WTC11 (cell line): Measurements from ENCODE around the gene ARHGAP42. TPM values are rescaled to one million over a fixed set of nuclear protein-coding genes. Genes with fewer than 3 reads are reported as not detected.

Experiments
- ATAC-seq: fragments of 200-7000 bp; cut with Tn5 transposase; 2 replicates; pipeline ENCODE4 v1.10.0; 2021; ENCODE audit warnings: mild to moderate bottlenecking, moderate library complexity
- CTCF ChIA-PET: fragments of 300-600 bp; sonication (Branson Sonifier 250); formaldehyde crosslinking; loops from one replicate; lab custom pipeline; 2021; ENCODE audit warnings: antibody characterized with exemption; lab: Charles Lee
- POLR2A ChIA-PET: fragments of 350-600 bp; sonication (Branson Sonifier 250); formaldehyde crosslinking; loops from one replicate; lab custom pipeline; 2021; ENCODE audit warnings: antibody characterized with exemption; lab: Charles Lee
- DNase-seq: peaks from one replicate; pipeline ENCODE4 v3.0.0; 2021; ENCODE audit warnings: low spot score
- H3K27ac Mint-ChIP-seq: 2 replicates; pipeline ENCODE4 v1.8.0; 2021; ENCODE audit warnings: mixed read lengths
- H3K27me3 Mint-ChIP-seq: 2 replicates; pipeline ENCODE4 v1.8.0; 2021; ENCODE audit warnings: low read depth, mild to moderate bottlenecking, moderate library complexity, mixed read lengths
- H3K36me3 Mint-ChIP-seq: 2 replicates; pipeline ENCODE4 v1.8.0; 2021; ENCODE audit warnings: mixed read lengths
- H3K4me1 Mint-ChIP-seq: 2 replicates; pipeline ENCODE4 v1.8.0; 2022; ENCODE audit warnings: mixed read lengths
- H3K4me3 Mint-ChIP-seq: 2 replicates; pipeline ENCODE4 v1.8.0; 2021; ENCODE audit warnings: mild to moderate bottlenecking, moderate library complexity, mixed read lengths
- H3K9me3 Mint-ChIP-seq: 2 replicates; pipeline ENCODE4 v1.8.0; 2021; ENCODE audit warnings: mixed read lengths
- AFF4 ChIP-seq: sonication (generic); formaldehyde crosslinking; IDR thresholded peaks from 2 replicates; pipeline ENCODE4 v1.8.1; 2023; ENCODE audit warnings: mild to moderate bottlenecking, missing genetic modification reagents, borderline replicate concordance
- ETV6 ChIP-seq: sonication (generic); formaldehyde crosslinking; IDR thresholded peaks from 2 replicates; pipeline ENCODE4 v1.8.1; 2022; ENCODE audit warnings: mild to moderate bottlenecking, missing genetic modification reagents
- GABPB1 ChIP-seq: sonication (generic); formaldehyde crosslinking; IDR thresholded peaks from 2 replicates; pipeline ENCODE4 v1.8.1; 2023; ENCODE audit warnings: mild to moderate bottlenecking, missing genetic modification reagents
- HMGA2 ChIP-seq: fragments of 250-450 bp; sonication (Bioruptor Pico); IDR thresholded peaks from 2 replicates; pipeline ENCODE4 v1.4.0; 2021; ENCODE audit warnings: mild to moderate bottlenecking, moderate library complexity
- HMGXB4 ChIP-seq: sonication (generic); formaldehyde crosslinking; IDR thresholded peaks from 2 replicates; pipeline ENCODE4 v1.8.1; 2023; ENCODE audit warnings: mild to moderate bottlenecking, moderate library complexity, missing genetic modification reagents
- NR2C2 ChIP-seq: sonication (generic); formaldehyde crosslinking; IDR thresholded peaks from 2 replicates; pipeline ENCODE4 v1.8.0; 2022; ENCODE audit warnings: mild to moderate bottlenecking, missing genetic modification reagents
- RORB ChIP-seq: fragments of 250-450 bp; sonication (Bioruptor Pico); IDR thresholded peaks from 2 replicates; pipeline ENCODE4 v1.9.0; 2021; ENCODE audit warnings: mild to moderate bottlenecking
- SMAD4 ChIP-seq: sonication (generic); formaldehyde crosslinking; IDR thresholded peaks from 2 replicates; pipeline ENCODE4 v1.8.0; 2022; ENCODE audit warnings: mild to moderate bottlenecking, missing genetic modification reagents
- USF2 ChIP-seq: sonication (generic); formaldehyde crosslinking; IDR thresholded peaks from 2 replicates; pipeline ENCODE4 v1.8.1; 2023; ENCODE audit warnings: mild to moderate bottlenecking, missing genetic modification reagents, moderate library complexity
- ZNF281 ChIP-seq: sonication (generic); formaldehyde crosslinking; IDR thresholded peaks from 2 replicates; pipeline ENCODE4 v1.8.0; 2023; ENCODE audit warnings: mild to moderate bottlenecking, missing genetic modification reagents
- ZNF423 ChIP-seq: fragments of 250-450 bp; sonication (Bioruptor Pico); IDR thresholded peaks from 2 replicates; pipeline ENCODE4 v2.1.2; 2022; ENCODE audit warnings: mild to moderate bottlenecking, moderate library complexity
- ZNF425 ChIP-seq: fragments of 250-450 bp; sonication (Bioruptor Pico); conservative IDR thresholded peaks from 2 replicates; pipeline ENCODE4 v1.9.0; 2021; ENCODE audit warnings: mild to moderate bottlenecking
- total RNA-seq: library from RNA; stranded (reverse); gene quantifications from 3 replicates; pipeline ENCODE4 v1.2.3, GENCODE V29; 2021

Gene ARHGAP42
- total RNA-seq, 1 experiment from 2014 or later, result 32.5 TPM

- no peak for TF ChIP-seq AFF4
Observed at GRCh38 chr11:100810146-100810545, 123.1 kb downstream of the ARHGAP42 start (continued).

GRCh38 chr11:100810666-100811065, 123.6 kb downstream of the ARHGAP42 start:
- Mint-ChIP-seq H3K27me3 (no peaks in the 10 kb centered on the region), H3K27ac (no peak overlapping the region), H3K4me1 (peaks cover 29% of the 10 kb centered on the region), H3K36me3 (no peaks in the 10 kb centered on the region), H3K9me3 (peaks cover 12% of the 10 kb centered on the region; the same call in 1 of the 2 replicates), H3K4me3 (no peak overlapping the region)
- CTCF ChIA-PET, result no interaction called here
- POLR2A ChIA-PET, result interaction anchor here (0.8 kb wide), 1 partner anchor 92 kb away, joined by 3 read pairs; no protein-coding TSS in a partner anchor
- ATAC-seq (no peak), DNase-seq (no peak)
- TF ChIP-seq GABPB1 (CRISPR knock-in tag) (no peak), USF2 (no peak), SMAD4 (no peak), NR2C2 (CRISPR knock-in tag) (no peak), ZNF281 (CRISPR knock-in tag) (no peak), ZNF425 (CRISPR knock-in tag) (no peak), HMGXB4 (CRISPR knock-in tag) (no peak), ZNF423 (no peak)

GRCh38 chr11:100812517-100812916, 125.4 kb downstream of the ARHGAP42 start:
- no peaks in the 10 kb centered on the region for H3K27me3 Mint-ChIP-seq
- ATAC-seq (no peak), DNase-seq (no peak)
- H3K4me1 Mint-ChIP-seq, result peaks cover 29% of the 10 kb centered on the region
- H3K36me3 Mint-ChIP-seq, result no peaks in the 10 kb centered on the region
- peak overlapping the region; percentile 64 for H3K27ac Mint-ChIP-seq
- TF ChIP-seq RORB, result no peak
- TF ChIP-seq ETV6 (CRISPR knock-in tag), result no peak
- TF ChIP-seq HMGA2 (CRISPR knock-in tag), result no peak
- no peak overlapping the region for H3K4me3 Mint-ChIP-seq
- peaks cover 14% of the 10 kb centered on the region; the same call in 1 of the 2 replicates for H3K9me3 Mint-ChIP-seq
- CTCF ChIA-PET, result no interaction called here
- POLR2A ChIA-PET, result no interaction called here
